GM19023 (cell line): ENCODE data around the gene SORCS3.

ENCODE experiments used
- ATAC-seq: cut with Tn5 transposase; IDR thresholded peaks from one replicate; pipeline ENCODE4 v1.9.1; 2021; ENCODE audit warnings: mild to moderate bottlenecking, moderate library complexity; ENCODE audit not compliant: unreplicated experiment

Gene SORCS3

DNA sequence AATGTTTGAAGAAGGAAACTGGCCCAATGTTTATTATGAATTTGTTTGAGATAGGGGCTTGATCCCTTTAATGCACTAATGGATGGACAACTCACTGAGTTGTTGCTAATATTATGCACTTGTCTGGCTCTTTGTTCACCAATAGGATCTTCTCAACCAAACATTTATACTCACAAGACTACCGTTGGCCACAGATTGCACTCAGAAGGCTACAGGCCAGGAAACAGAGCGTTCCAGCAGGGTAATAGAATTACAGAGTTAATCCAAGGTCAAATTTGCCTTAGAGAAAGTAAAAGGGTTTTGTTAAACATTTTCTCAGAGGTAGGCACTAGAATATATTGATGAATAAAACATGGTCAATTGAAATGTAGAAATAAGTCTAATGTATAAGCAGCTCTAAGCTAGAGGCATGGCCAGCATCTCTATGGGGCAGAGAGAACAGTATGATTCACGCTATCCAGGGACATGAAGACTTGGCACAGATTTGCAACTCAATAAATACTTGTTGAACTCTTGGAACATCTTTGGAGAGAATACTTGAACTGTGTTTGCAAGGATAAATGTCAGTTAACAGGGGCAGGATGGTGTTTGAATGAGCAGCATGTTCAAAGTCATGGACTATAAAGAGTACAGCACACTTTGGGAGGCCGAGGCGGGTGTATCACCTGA is 606.9 kb downstream of the SORCS3 start:
- no peak for ATAC-seq

DNA sequence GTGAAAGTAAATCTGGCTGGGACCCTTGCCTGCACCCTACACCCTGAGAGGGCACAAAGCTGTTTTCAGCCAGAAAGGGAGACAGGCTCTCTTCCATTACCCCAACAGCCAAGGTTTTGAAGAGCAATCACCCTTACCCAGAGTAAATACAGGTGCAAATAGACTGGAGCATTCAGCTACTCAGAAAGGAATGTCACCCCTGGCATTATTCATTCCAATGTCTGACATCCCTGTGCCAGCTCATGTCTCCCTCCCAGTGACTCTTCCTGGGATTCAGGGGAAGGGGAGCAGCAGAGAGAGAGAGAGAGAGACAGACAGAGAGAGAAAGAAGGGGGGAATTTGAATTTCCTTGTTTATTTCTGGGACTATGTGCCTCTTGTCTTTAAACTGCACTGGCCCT is 611.8 kb downstream of the SORCS3 start:
- no peak for ATAC-seq

DNA sequence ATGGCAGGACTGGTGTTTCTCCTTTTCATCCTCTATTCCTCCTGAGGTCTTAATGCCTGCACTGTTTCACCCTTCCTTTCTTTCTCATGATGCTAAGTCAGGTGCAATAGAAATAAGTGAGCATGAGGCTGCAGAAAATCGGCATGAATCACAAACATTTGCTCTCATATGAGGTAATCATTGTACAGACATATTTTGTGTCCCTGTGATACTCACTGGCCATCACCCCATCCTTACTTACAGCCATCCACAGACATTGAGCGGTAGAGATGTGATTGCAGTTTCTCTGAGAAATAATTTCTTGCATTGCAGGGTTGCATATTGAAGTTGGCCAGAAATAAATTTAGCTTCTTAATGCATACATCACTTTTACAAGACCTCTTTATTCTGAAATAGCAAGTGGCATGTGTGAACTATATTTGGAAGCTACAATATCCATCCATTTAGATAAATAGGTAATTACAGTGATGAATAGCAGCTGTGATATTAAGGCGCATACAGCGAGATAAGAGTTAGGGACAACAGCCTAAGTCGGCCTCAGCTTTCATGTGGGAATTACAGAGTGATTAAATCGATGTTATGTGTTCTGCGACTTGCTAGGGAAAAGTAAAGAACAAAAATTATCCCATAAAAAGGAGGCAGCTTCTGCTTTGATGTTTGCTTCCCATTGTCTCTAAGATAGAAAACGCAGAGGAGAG is 612.6 kb downstream of the SORCS3 start:
- ATAC-seq = no peak

DNA sequence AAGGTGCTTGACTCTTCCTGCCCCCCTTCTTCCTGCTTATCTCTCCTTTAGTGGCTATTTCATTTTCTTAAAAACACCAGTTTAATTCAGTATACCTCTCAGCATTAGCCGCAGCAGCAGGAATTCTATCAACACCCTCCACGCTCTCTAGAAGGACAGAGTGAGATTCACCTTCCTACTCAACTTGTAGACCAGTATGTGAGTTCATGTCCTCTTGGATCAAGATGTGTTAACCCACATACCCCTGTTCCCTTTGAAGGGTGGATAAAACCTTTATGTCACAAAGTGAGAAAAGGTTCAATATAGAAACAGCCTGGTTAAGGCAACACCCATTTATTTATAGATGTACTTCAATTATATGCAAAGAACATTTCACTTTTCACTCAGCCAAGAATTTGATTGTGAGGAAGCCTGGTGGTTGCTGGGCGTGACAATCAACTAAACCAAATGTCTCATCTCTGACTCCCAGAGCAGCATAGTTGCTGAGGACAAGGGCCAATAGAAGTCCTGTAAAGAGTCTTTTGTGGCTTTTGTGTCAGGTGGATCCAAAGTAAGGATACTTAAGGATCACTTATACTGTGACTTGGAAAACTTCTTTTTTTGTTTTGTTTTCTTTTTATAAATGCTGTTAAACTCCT is 617.1 kb downstream of the SORCS3 start:
- ATAC-seq = no peak

DNA sequence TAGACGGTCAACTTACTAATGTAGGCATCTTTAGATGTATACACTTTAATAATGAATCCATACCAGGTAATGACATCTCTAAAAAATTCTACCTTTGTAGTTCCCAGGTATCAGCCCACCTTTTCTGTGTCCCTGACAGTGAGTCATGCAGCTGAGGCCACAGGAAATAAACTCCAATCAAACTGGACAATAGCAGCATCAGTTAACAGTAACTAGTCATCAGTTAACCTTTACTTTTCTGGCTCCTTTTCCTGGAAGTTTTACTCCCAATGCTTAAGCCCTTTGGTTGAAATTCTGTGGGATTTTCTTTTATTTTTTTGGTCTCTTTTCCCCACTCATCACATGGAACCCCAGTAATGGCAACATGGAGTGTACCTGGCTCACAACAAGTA is 617.6 kb downstream of the SORCS3 start:
- no peak for ATAC-seq

DNA sequence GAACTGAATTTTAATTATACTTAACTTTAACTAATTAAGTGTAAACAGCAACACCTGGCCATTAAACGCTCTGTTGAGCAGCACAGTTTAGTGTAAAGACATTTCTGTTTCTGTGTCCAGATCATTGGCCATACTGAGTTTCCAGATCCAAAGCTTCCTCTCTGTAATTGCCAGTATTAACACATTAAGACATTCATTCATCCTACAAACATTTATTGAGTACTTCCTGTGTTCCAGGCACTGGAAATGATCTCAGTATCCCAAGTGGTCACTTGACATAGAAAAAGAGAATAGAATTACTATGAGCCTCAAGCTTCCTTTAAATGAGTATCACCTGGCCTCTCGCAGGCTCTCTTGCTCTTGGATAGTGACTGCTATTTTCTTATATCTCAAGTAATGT is 618.1 kb downstream of the SORCS3 start:
- ATAC-seq = no peak

DNA sequence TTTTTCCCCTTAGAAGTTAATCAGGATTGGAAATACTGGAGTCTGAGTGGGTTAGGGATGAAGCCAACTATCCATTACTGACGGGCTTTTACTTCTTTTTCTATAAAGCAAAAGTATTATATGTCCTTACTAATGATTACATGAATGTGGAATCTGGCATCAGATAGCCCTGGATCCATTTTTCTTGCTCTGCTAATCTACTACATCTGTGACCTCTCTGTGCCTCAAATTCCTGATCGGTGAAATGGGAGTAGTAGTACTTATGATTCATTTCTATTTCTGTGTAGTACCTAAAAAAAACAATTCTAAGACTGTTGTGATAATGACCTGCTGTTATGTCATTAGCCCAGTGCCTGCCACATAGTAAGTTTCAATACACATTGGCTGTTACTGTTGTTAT is 621.6 kb downstream of the SORCS3 start:
- ATAC-seq = no peak

DNA sequence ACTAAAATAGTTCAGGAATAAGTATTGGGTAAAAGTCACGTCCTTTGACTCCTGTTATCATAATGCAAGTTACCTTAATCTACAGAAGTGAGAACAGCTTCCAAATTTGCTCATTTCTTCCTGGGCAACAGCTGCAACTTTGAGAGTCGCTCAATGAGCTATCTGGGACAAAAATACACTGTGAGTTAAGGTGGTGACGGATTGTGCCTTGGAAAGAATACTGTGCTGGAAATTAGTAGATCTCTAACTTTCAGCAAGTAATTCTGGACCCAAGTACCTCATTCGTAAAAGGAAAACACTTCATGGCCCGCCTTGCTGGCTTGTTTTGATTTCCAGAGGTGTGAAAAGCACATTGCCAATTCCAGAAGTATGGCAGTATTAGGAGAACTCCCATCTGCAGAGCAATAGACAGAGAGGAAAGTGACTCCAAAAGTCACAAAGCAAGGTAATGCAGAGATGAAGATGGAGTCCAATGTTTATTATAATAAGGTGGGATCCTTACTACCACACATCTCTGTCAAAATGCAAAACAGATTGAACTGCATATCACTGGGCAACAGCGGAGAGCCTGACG is 626.0 kb downstream of the SORCS3 start:
- no peak for ATAC-seq

DNA sequence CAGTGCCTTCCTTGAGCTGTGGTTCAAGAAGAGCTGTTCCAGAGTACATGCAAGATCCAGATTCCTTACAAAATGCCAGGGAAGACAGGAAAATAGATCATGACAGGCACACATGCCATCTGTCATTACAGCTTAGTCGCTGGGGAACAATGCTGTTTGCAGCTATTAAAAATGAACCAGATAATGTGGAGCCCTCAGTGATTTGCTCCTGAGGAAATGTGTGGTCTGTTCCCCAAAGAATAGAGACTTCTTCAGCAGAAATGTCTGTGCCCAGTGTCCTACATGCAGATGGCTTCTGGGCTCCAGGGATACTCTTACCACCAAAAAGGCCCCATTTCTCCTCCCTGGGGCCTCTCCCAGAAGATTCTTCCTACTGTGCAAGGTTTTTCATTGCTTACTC is 627.9 kb downstream of the SORCS3 start:
- no peak for ATAC-seq

DNA sequence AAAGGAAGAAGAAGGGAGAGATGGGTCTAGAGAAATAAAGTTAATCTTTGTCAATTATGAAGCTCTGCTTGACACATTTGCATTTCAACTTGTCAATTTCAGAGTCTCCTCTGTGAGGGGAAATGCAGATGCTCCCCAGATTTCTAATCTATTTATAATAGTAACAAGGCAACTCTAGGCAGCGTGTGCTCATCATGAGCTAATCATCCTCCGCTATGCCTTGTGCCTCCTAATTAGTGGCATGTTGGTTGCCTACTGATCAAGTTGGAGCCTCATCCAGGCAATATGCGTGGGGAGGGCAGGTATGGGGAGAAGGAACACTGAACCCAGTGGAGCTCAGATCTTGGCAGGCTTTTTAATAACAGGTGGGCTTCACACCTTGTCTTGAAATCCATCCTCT is 628.6 kb downstream of the SORCS3 start:
- no peak for ATAC-seq

DNA sequence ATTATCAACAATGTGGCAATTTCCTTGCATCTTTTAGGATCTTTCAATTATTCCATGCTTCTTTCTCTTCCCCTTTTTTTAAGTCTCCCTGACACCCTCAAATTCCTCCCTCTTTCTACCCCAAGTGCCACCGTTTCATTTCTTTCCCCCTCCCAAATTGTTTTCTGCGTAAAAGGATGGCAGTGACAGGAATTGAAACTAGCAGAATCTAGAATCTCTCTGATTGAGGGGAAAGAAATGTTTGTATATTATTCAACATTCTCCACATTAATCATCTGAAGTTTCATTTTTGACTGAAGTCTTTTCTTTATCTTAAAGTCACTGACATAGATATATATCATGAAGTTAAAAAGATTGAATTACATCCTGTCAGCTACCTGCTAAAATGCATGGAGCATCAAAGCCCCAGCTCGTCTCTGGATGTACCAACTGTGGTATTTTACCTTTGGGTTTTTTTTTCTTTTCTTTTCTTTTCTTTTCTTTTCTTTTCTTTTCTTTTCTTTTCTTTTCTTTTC is 633.5 kb downstream of the SORCS3 start:
- ATAC-seq = no peak

DNA sequence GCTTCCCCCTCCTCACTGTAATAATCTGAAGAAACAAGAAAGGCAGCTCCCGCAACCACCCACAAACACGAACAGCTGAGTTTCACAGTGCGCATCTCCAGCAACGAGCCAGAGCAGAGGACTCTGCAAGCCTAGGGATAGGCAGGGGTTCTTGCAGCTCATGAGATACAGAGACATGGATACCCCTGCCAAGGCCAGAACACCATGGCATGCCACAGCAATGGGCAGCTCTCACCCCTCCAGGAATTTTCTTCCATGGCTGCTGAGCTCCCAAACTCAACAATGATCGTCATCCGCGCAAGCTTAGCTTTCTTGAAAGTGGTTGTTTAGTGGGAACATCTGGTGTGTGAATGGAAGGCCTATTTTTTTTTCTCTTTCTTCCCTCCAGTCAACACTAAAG is 637.3 kb downstream of the SORCS3 start:
- ATAC-seq = no peak

DNA sequence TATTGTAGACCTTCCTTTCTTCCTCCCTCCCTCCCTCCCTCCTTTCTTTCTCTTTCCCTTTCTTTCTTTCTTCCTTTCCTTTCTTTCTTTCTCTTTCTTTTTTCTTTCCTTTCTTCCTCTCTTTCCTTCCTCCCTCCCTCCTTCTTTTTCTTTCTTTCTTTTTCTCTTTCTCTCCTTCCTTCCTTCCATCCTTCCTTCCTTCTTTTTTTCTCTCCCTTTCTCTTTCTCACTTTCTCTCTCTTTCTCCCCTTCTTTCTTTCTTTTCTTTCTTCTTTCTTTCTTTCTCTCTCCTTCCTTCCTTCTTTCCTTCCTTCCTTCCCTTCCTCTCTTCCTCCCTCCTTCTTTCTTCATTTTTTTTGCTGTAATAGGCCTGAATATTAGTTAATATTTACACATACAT is 638.0 kb downstream of the SORCS3 start:
- ATAC-seq = no peak

DNA sequence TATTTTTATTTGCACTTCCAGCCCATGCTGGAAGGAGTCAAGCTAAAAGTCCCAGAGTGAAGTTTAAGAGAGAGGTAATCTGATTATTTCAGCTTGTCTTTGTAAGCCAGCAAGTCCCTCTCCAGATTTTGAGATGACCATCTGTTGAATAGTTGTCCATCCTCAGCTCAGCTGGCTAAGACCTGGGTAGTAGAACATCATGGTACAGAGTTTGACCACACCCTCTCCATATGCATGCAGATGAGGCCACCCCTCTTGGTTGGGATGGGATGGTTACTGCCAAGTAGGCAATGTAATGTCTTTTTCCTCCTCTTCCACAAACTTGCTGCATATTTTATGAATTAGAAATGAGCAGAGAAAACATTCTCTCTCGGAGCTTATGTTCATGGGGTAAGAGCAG is 639.8 kb downstream of the SORCS3 start:
- no peak for ATAC-seq

DNA sequence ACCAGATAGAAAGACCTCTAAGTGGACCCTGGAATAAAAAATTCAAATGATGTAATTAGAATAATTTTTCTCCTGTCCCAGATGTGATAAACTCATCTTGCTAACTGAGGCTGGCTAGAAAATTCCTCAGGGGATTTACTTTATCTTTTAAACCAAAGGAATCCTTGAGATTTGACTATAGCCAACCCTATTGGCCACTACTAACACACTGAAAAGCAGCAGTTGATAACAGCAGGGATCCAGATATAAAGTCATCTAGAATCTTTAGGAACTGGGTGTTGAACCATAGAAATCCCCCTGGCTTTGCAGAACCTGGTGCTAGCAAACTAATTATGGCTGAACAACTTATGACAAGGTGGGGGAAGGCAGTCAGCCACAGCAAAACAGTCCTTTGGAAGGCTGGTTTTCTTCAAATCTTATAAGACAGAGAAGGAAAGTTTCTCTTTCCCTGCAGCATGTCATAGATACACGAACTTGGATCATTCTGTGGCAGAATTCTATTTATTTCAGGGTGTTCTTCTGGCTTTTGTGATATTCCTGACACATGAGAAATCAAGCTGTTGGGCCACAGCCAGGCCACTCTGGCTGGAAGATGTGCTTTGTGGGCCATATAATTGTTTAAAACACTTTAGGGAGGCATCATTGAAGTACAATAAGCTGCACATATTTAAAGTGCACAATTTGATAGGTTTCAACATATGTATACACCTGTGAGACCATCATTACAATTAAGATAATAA is 643.6 kb downstream of the SORCS3 start:
- ATAC-seq = no peak

DNA sequence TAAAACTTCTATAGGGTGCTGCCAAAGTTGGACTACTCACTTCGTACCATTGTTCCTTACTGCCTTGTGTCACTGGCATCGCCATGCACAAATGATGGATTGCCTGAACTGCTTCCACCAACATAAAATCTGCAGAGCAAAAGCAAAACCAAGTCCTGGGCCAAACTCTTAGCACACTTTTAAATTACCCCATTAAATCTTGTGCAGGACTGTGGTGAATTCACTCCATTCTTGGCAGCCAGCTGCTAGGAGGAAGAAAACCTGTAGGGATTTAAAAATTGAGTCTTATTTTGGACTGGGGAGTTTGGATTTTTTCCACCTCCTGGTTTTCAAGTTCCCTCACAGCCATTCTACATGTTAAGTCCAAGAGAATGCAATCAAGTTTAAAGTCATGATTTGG is 646.9 kb downstream of the SORCS3 start:
- no peak for ATAC-seq

DNA sequence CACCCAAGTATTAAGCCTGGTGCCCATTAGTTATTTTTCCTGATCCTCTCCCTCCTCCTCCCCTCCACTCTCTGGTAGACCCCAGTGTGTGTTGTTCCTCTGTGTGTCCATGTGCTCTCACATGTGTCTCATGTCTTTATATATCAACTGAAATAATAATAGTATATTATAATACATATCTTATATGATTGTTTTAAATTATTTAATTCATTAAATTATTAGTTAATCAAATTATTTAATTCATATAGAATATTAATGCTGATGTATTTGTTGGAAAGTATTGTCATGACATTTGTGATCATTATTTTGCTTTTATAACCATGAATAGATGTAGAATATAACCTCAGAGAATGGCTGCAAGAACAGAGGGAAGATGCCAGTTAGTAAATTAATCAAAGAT is 647.5 kb downstream of the SORCS3 start:
- no peak for ATAC-seq

DNA sequence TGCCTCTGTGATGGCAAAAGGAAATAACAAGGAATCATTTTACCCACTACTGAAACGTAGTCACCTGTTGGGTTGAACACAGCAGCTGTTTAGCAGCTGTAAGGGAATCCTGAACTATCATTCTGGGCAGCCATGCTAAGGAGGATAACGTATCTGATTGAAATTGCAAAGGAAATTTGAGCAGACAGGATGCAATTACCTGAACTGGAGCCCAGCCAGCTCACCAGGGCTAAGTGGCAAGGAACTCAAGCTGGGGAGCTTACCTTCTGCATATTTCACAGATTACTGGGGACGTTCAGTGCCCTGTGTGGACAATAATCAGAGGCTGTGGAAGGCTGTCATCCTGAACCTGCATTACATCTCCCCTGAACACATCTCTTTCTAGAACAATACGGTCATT is 650.5 kb downstream of the SORCS3 start:
- no peak for ATAC-seq

DNA sequence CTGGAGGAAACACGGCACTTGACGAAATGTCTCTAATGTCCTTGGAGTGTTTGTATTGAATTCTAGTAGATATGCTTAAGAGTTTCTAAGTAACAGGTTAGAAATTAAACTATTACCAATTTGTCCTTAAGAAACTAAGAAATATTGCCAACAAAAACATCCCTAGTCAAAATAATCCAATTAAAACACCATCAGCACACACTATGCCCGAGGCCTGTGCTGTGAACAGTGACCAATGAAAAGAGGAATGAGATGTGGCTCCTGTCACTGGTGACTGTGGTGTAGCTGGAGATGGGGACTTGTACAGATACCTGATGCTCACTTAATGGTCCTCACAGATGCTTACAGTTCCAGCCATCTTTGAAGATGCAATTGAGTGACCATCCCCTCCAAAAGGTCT is 651.1 kb downstream of the SORCS3 start:
- ATAC-seq = no peak
